ENCODE data around the gene TSKU.

The TSKU gene

GRCh38 chr11:76793391-76794291, 10.5 kb downstream of the TSKU start:
- DNase-seq (ENCODE audit: low read depth) = no peak
- no peak overlapping the region for H3K4me3 ChIP-seq (ENCODE audit: low read length)
- TF ChIP-seq CTCF (IDR thresholded peaks at IDR 0.05; ENCODE audit: insufficient read depth, low read depth, low read length, missing control alignments) = no peak

GRCh38 chr11:76794371-76795289, 11.5 kb downstream of the TSKU start:
- no peak overlapping the region for H3K4me3 ChIP-seq (ENCODE audit: low read length)
- DNase-seq (ENCODE audit: low read depth) = no peak
- TF ChIP-seq CTCF (IDR thresholded peaks at IDR 0.05; ENCODE audit: insufficient read depth, low read depth, low read length, missing control alignments) = no peak

- no peak for TF ChIP-seq CTCF (IDR thresholded peaks at IDR 0.05; ENCODE audit: insufficient read depth, low read depth, low read length, missing control alignments)
- no peak overlapping the region for H3K4me3 ChIP-seq (ENCODE audit: low read length)
- DNase-seq (ENCODE audit: low read depth) = no peak
Observed at GRCh38 chr11:76795290-76795935, 12.3 kb downstream of the TSKU start.

- no peak for TF ChIP-seq CTCF (IDR thresholded peaks at IDR 0.05; ENCODE audit: insufficient read depth, low read depth, low read length, missing control alignments)
- no peak for DNase-seq (ENCODE audit: low read depth)
- H3K4me3 ChIP-seq (ENCODE audit: low read length) = no peak overlapping the region
Observed at GRCh38 chr11:76795936-76796441, 12.8 kb downstream of the TSKU start.

GRCh38 chr11:76796511-76797198, 13.5 kb downstream of the TSKU start:
- H3K4me3 ChIP-seq (ENCODE audit: low read length) = no peak overlapping the region
- DNase-seq (ENCODE audit: low read depth) = no peak
- TF ChIP-seq CTCF (IDR thresholded peaks at IDR 0.05; ENCODE audit: insufficient read depth, low read depth, low read length, missing control alignments) = no peak

All from epithelial cell of esophagus (primary cell).